Measurements from ENCODE around the gene KCTD1.

KCTD1 gene

DNA sequence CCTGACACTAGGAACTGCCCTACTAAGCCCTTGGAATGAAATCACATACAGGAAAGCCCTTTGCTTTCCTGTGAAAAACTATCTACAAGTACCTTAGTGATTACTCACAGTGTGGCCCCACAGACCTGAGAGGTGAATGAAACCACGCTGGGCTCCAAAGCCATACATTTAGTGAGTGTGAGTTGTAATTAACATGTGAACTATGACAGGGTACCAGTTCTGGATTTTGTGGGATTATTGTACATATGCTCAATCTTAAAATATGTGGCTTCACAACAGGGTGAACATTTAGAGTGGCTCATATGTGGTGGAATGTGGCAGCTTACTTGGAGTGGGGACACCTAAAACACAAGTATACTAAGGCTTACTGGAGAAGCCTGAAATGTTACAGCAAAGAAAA is 12.3 kb downstream of the KCTD1 start:
- TF ChIP-seq, protein P1, sequence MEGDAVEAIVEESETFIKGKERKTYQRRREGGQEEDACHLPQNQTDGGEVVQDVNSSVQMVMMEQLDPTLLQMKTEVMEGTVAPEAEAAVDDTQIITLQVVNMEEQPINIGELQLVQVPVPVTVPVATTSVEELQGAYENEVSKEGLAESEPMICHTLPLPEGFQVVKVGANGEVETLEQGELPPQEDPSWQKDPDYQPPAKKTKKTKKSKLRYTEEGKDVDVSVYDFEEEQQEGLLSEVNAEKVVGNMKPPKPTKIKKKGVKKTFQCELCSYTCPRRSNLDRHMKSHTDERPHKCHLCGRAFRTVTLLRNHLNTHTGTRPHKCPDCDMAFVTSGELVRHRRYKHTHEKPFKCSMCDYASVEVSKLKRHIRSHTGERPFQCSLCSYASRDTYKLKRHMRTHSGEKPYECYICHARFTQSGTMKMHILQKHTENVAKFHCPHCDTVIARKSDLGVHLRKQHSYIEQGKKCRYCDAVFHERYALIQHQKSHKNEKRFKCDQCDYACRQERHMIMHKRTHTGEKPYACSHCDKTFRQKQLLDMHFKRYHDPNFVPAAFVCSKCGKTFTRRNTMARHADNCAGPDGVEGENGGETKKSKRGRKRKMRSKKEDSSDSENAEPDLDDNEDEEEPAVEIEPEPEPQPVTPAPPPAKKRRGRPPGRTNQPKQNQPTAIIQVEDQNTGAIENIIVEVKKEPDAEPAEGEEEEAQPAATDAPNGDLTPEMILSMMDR (IDR thresholded peaks at IDR 0.05; ENCODE audit: low read depth, low read length) = no peak

DNA sequence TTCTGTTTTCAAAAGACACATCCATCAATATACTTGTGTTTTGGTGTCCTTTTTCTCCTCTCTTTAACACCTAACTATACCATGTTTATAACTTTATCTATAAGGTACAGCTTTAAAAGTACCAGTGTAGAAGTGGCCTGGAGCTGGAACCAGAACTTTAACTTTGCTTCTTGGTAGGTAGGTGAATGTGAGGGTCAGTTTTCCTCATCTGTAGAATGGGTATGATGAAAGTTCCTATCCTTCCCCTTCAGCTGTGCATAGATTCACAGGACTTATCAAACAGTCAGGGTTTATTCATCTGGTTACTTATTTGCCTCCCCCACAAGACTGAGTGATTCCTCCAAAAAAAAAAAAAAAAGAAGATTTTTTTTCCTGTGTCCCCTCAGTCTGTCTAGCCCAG is 12.7 kb downstream of the KCTD1 start:
- DNase-seq (ENCODE audit: low read depth in 2 of 2) = no peak
- TF ChIP-seq, protein P1 (IDR thresholded peaks at IDR 0.05; ENCODE audit: low read depth, low read length) = no peak
- H3K4me3 ChIP-seq (replicated peaks in 1 of 2; ENCODE audit: low read depth in 2 of 2, low read length in 2 of 2) = no peak overlapping the region

More for the DNA sequence above, 12.3 kb downstream of the KCTD1 start:
- no peak overlapping the region for H3K4me3 ChIP-seq (replicated peaks in 1 of 2; ENCODE audit: low read depth in 2 of 2, low read length in 2 of 2)
- DNase-seq (ENCODE audit: low read depth in 2 of 2) = peak in 1 of 2 donors; percentile 44

DNA sequence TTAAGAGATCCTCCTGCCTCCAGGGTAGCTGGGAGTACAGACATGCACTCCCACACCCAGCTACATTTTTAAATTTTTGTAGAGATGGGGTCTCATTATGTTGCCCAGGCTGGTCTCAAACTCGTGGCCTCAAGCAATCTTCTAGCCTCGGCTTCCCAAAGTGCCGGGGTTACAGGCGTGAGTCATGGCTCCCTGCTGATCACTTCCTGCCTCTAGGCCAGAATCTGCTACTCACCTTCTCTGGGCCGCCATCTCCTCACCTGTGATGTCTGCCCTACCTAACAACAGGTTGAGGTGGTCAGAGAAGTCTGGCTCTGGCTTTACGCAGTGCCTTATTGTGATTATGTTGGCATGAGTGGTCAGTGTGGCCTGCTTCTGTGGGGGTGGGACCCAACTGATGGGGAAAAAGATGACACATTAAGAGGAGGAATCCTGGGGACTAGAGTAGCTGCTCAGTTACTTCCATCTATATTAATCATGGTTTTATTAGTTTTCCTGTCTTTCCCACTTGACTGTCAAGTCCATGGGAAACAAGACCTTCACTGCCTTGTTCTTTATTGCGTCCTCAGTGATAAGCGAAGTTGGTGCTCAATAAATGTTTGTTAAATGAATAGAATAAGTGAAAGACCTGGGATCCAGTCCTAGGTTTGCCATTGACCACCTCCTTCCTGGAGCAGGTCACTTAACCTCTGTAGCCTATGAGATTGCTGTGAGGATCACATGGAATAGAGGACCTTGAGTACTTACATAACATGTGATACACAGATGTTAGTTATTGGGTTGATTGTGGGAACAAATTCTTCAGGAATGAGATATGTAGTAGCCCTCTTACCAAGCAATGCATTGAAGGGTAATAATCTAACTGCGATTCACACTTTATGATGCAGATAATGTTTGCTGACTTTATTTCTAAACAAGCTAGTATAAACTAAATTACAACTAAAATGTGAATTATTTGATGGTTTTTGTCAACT is 15.7 kb downstream of the KCTD1 start:
- no peak for DNase-seq (ENCODE audit: low read depth in 2 of 2)
- TF ChIP-seq, protein P1 (IDR thresholded peaks at IDR 0.05; ENCODE audit: low read depth, low read length) = no peak
- no peak overlapping the region for H3K4me3 ChIP-seq (replicated peaks in 1 of 2; ENCODE audit: low read depth in 2 of 2, low read length in 2 of 2)

DNA sequence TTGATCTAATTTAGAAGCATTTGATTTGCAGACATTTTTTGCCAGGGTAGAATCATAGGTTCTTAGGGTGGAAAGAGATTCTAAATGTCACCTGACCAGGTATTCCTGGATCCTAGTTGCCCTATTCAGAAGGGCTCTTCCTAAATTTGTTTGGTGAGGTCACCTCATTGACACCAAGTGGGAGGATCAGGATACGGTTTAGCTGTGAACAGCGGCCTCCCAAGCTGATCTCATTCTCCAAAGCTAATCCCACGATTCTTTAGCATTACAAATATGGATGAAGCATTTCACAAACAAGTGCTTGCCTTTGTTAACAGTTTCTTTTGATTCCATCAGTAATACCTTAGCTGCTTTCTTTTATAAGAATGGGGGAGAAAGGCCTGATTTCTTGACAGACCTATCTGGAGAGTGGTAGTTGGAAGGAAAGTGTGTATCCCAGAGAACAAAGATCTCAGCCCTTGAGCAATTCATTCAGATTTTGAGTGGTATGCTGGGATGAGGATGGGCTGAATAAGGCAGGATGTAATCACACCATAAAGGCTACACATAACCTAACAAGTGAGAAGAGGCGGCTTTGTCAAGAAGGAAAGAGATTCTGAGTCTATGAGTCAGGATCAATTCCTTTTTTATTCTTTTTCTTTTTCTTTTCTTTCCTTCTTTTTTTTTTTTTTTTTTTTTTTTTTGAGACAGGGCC is 16.6 kb downstream of the KCTD1 start:
- DNase-seq (ENCODE audit: low read depth in 2 of 2) = no peak
- TF ChIP-seq, protein P1 (IDR thresholded peaks at IDR 0.05; ENCODE audit: low read depth, low read length) = no peak
- no peak overlapping the region for H3K4me3 ChIP-seq (replicated peaks in 1 of 2; ENCODE audit: low read depth in 2 of 2, low read length in 2 of 2)

DNA sequence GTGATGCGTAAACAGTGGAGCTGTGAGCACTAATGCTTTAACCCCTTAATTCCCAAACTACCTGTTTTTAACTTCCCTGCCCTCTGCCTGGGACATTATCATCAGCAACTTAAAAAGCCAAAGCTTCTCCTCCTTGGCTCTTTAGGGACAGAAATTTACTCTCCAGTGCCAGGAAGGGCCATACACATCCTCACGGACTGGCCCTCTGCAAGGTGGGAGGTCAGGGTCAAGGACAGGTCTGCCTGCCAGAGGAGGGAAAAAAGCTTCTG is 21.5 kb downstream of the KCTD1 start:
- no peak overlapping the region for H3K4me3 ChIP-seq (replicated peaks in 1 of 2; ENCODE audit: low read depth in 2 of 2, low read length in 2 of 2)
- DNase-seq (ENCODE audit: low read depth in 2 of 2) = no peak
- TF ChIP-seq, protein P1 (IDR thresholded peaks at IDR 0.05; ENCODE audit: low read depth, low read length) = no peak

DNA sequence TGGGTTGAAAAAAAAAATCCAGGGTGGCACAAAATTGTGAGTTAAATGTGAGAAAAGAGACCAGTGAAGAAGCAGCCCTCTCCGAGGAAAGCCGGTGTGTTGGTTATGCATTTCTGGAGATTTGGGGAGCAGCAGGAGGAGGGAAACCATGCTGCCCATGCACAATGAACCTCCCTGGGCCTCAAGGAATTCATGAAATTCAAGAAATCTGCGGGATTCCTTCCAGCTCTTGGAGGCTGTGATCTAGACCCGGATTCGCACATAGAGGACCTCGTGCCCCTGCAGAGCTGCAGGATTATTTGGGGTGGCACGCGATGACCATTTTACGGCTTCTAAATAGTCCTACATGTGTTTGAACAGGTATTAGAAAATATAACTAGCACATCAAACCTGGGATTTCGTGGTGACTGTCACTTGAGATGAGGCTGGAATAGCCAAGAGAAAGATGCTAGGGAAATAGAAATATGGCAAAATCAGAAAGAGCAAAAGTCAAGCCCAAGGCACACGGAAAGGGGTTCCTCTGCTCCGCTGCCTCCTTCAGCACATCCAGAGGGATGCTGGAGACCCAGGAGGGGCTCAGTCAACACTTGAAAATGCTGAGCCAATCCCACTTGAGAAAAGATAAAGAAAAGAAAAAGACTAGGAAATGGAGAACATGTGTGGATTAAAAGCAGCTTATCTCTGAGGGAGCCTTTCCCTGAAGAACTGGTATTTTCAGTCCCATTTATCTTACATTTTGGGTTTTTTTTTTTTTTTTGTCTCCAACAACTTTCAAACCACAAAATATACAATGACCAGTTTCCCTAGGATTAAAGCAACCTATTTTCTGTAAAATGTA is 22.0 kb downstream of the KCTD1 start:
- no peak overlapping the region for H3K4me3 ChIP-seq (replicated peaks in 1 of 2; ENCODE audit: low read depth in 2 of 2, low read length in 2 of 2)
- TF ChIP-seq, protein P1 (IDR thresholded peaks at IDR 0.05; ENCODE audit: low read depth, low read length) = no peak
- DNase-seq (ENCODE audit: low read depth in 2 of 2) = no peak
